ENCODE measurements around the gene BCAS4. TPM values are rescaled to one million over a fixed set of nuclear protein-coding genes. Genes with fewer than 3 reads are reported as not detected.
"Not testable (repeated sequence)": the region's sequence is repeated elsewhere in the genome, so short reads cannot be mapped to it uniquely, and the experiment has no call there.

The BCAS4 gene
- total RNA-seq, 1 donor from 2014 or later, result 15.7 TPM

GRCh38 chr20:50765674-50766073 is 29.2 kb upstream of the BCAS4 start:
- no peak for TF ChIP-seq CTCF (conservative IDR thresholded peaks at IDR 0.05; ENCODE audit: low read depth, low read length)
- no peak for DNase-seq (ENCODE audit: low read depth)
- H3K4me3 ChIP-seq (ENCODE audit: low read depth, low read length), result no peak overlapping the region

GRCh38 chr20:50766955-50767809 is 27.7 kb upstream of the BCAS4 start:
- DNase-seq (ENCODE audit: low read depth); H3K4me3 ChIP-seq (ENCODE audit: low read depth, low read length): not testable (repeated sequence)

- not testable (repeated sequence) for H3K4me3 ChIP-seq (ENCODE audit: low read depth, low read length); DNase-seq (ENCODE audit: low read depth)
These were observed 25.9 kb upstream of the BCAS4 start for GRCh38 chr20:50768991-50769390.

- not testable (repeated sequence) for H3K4me3 ChIP-seq (ENCODE audit: low read depth, low read length); DNase-seq (ENCODE audit: low read depth)
These were observed 25.2 kb upstream of the BCAS4 start for GRCh38 chr20:50769551-50770085.

- DNase-seq (ENCODE audit: low read depth); H3K4me3 ChIP-seq (ENCODE audit: low read depth, low read length): not testable (repeated sequence)
These were observed 23.3 kb upstream of the BCAS4 start for GRCh38 chr20:50771419-50772080.

- no peak for TF ChIP-seq CTCF (conservative IDR thresholded peaks at IDR 0.05; ENCODE audit: low read depth, low read length)
- H3K4me3 ChIP-seq (ENCODE audit: low read depth, low read length), result no peak overlapping the region
- no peak for DNase-seq (ENCODE audit: low read depth)
These were observed 22.3 kb upstream of the BCAS4 start for GRCh38 chr20:50772420-50773185.

GRCh38 chr20:50774515-50774914 is 20.3 kb upstream of the BCAS4 start:
- no peak for DNase-seq (ENCODE audit: low read depth)
- no peak for TF ChIP-seq CTCF (conservative IDR thresholded peaks at IDR 0.05; ENCODE audit: low read depth, low read length)
- H3K4me3 ChIP-seq (ENCODE audit: low read depth, low read length), result no peak overlapping the region

GRCh38 chr20:50776122-50776817 is 18.6 kb upstream of the BCAS4 start:
- no peak for TF ChIP-seq CTCF (conservative IDR thresholded peaks at IDR 0.05; ENCODE audit: low read depth, low read length)
- DNase-seq (ENCODE audit: low read depth), result no peak
- no peak overlapping the region for H3K4me3 ChIP-seq (ENCODE audit: low read depth, low read length)

All from epithelial cell of proximal tubule (primary cell).